Heart left ventricle (tissue), 13 donors: ENCODE measurements around the gene MAST4.

Source experiments
- CTCF ChIP-seq, 12 donors: fragments of 200-600 bp; sonication (generic) in 4 of 12; IDR thresholded peaks; one replicate each; pipeline versions ENCODE4 v1.5.0 to v1.8.0; 2018 to 2022; ENCODE audit warnings: antibody characterized with exemption in 12 of 12, mild to moderate bottlenecking in 5 of 12
- POLR2A ChIP-seq, 2 donors: fragments of 450-650 bp; IDR thresholded peaks; one replicate each; pipeline ENCODE4 v1.6.1; 2017; ENCODE audit warnings: antibody characterized with exemption in 2 of 2, mild to moderate bottlenecking in 2 of 2, moderate library complexity in 2 of 2
- donor health status: ischemic (EF 13 %, LVEDD 7.1; RV severe dilation, severe dysfunction).
- donor health status: DM: no; HTN: yes; CAD: no.
- donor health status: DM: no; HTN: no; CAD: no.
- donor health status: ischemic (EF 25% LVEDD 6.9; RV normal size, moderate dysfunction).
- donor health status: ischemic (EF 25% LVEDD 5.7; RV mildly dilated, moderate dysfunction).
- donor health status: ischemic (EF 35%, LVEDD 5.7; RV mildly dilated, moderate dysfunction).
- donor health status: nonischemic (EF 11% LVEDD 7.7; RV severe dilation, severe dysfunction).
- donor health status: DM: yes; HTN: yes; CAD: no.
- donor health status: PGD.
- donor health status: ischemic (EF 29% LVEDD 5.4; RV normal size, mild dysfunction).
- donor health status: nonischemic (EF 23%, LVEDD 6.1; RV moderate dilation, normal function).

GRCh38 chr5:66933066-66933465 is 336.9 kb downstream of the MAST4 start:
- TF ChIP-seq CTCF (IDR thresholded peaks at IDR 0.05) (no peak), POLR2A (IDR thresholded peaks at IDR 0.05) (no peak)
